ENCODE data around the gene ATP10B.

DNA sequence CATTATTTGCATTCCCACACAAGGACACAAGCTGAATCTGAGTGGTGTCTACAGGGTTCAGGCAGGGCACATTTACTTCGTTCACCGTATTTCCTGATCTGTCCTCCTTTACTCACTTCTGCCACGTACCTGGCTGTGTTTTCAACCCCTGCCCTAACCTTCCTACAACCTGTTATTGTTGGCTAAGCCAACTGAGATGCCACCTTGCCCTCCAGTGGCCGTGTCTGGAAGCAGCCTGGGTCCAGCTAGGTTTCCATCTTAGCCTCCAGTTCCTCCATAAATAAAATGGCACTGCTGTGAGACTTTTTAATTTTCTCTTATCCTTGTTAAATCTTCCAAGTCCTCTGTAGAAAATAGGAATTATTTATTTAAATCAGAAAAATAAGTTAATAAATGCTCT, 64.8 kb downstream of the ATP10B start:
- TF ChIP-seq, protein P1, sequence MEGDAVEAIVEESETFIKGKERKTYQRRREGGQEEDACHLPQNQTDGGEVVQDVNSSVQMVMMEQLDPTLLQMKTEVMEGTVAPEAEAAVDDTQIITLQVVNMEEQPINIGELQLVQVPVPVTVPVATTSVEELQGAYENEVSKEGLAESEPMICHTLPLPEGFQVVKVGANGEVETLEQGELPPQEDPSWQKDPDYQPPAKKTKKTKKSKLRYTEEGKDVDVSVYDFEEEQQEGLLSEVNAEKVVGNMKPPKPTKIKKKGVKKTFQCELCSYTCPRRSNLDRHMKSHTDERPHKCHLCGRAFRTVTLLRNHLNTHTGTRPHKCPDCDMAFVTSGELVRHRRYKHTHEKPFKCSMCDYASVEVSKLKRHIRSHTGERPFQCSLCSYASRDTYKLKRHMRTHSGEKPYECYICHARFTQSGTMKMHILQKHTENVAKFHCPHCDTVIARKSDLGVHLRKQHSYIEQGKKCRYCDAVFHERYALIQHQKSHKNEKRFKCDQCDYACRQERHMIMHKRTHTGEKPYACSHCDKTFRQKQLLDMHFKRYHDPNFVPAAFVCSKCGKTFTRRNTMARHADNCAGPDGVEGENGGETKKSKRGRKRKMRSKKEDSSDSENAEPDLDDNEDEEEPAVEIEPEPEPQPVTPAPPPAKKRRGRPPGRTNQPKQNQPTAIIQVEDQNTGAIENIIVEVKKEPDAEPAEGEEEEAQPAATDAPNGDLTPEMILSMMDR (IDR thresholded peaks at IDR 0.05): no peak
- TF ChIP-seq POLR2A (IDR thresholded peaks at IDR 0.05): no peak

Measured in vagina (tissue), 2 donors.